HG03103 (cell line): ENCODE data around the gene THBS2.
"Not testable (repeated sequence)": the region's sequence is repeated elsewhere in the genome, so short reads cannot be mapped to it uniquely, and the experiment has no call there.

ENCODE experiments used
- ATAC-seq: cut with Tn5 transposase; IDR thresholded peaks from one replicate; pipeline ENCODE4 v1.9.1; 2021; ENCODE audit warnings: low read depth; ENCODE audit not compliant: unreplicated experiment

THBS2 gene

DNA sequence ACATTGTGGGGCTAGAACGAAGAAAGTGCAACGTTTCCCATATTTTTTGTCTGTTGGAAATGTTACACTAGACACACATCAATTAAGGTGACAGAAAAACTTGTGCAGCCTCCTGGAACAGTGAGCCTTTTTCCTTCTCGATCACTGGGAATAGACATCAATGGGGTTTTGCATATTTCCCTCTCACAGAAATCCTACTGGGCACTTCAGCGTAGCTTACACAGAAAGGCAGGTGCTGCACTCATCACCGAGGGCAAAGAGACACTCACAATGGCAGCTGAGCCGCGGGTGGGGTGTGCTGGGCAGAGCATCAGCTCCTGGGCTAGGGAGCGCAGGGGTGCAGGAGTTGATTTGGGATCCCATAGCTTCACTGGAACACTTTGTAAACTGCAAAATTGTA, 64.5 kb downstream of the THBS2 start:
- no peak for ATAC-seq

DNA sequence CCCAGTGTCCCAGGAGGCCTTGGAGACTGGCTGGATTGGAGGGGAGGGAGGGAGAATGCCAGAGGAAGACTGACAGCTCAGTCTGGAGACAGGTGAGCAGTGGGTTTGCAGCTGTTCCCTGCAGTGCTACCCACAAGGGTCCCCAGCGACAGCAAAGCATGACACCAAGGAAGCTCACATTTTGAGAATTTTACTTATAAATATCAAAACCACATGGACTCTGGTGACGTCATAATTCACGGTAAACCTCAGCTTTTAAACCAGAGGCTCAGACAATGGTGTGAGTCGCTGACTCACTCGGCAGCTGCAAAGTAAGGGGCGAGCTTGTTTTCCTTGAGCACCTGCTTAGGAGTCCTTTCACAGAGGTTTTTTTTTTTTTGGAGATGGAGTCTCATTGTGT, 65.2 kb downstream of the THBS2 start:
- ATAC-seq: no peak

DNA sequence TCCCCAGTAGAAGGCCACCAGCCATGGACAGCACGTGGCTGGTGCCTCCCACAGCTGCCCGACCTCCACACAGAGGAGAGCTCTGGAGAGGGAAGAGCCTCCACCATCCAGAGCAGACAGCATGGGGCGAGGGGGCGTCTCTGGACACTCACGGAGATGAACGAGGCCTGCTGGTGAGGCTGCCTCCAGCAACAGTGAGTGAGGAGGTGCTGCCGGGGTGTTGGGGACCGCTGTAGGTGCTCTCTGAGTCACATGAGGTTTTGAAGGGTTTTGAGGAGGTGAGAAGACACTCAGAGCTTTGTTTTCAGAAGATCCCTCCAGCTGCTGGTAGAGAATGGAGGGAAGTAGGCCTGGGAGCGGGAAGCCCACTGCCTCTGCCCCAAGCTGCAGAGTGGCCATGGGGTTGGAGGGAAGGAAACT, 65.6 kb downstream of the THBS2 start:
- ATAC-seq: no peak

DNA sequence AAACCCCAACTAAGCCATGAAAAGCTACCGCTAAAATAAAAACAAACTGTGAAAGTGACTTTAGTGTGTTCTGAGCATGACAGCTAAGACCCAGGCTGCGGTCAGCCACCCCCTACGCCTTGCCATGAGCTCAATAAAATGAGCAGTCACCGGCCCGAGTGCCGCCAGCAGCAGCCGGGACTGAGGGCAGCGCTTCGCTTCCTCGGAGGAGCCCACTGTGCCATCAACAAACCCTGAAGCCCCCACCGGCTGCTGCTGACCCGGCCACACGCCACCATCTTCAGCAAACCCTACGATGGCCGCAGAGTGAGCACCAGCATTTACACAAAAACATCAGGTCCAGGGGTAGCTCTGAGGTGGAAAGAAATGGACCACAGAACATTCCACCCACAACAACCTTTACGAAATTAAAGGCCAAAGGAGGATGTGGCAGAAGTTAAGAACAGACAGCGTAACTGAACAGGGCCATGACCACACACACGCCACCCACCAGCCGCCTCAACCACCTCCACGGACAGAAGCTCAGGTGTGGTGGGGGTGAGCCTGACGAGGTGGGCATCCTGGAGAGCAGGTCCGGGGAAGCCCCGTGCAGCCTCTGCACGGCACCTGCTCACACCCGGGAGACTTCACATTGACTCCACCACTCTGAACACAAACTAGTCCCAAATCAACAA, 67.0 kb downstream of the THBS2 start:
- ATAC-seq: no peak

DNA sequence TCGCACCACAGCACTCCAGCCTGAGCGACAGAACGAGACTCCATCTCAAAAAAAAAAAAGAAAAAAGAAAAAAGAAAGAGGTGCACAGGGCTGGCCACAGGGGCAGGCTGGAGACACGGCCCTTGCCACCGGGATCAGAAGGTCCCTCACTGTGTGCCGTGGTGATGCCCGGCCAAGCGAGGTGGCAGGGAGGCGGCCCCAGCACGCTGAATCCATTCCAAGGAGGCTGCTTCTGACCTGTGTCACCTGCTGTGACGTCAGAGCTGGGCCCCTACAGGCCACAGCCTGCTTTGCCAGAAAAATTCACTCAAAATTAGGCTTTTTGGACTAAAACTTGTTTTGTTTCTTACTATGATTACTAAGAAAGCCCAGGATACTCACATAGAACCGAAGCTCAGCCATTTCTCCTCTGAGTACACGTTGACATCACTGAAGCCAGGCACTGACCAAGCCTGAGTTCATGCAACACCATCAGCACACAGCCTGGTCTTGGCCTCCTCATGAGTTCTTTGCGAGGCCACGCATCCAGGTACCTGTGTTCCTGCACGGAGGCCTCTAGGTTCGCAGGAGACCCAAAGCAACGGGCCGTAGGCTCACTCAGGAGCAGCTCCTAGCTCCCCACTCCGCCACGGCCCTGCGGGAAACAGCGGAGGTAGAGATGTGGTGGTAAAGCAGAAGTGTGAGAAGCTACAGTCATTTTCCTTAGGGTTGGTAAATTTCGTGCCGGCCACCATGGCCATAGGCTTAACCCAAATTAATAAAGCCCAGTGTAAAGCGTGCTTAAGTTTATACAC, 67.8 kb downstream of the THBS2 start:
- no peak for ATAC-seq

DNA sequence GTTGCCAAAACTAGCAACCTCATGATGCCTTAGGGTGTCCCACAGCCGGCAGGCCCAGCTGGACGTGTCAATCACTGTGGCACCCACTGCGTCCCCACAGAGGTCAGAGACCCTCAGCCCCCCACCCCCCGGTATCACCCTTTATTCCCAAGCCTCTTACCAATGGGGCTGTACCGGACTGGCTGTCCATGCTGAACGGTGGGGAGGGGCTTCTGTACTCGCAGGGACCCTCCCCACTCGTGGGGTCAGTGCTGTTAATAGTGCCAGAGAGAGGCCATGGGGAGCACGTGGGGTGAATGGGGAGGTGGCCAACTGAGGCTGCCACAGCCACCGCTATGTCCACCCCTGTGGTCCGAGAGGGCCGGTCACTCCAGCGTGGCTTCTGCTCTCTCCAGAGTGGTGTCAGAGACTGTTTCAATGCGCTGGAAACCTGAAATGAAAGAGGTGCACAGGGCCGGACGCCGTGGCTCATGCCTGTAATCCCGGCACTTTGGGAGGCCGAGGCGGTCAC, 68.6 kb downstream of the THBS2 start:
- ATAC-seq: no peak

DNA sequence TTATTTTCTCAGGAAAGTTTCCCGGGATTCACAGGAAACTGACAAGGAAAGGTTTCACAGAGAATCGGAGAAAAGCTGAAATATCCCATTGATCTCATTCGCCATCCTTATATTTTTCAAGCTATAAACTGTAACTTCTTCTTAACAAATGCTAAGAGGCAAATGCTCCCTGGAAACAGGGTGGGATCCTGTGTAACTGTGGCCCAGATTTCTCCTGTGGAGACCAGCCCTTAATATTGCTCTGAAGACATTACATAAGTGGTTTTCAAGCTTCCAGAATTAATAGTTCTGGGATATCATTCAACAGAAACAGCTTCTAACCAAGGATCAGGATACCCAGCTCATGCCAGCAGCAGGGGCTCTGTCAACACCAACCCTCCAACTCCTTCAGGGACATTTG, 69.2 kb downstream of the THBS2 start:
- no peak for ATAC-seq

DNA sequence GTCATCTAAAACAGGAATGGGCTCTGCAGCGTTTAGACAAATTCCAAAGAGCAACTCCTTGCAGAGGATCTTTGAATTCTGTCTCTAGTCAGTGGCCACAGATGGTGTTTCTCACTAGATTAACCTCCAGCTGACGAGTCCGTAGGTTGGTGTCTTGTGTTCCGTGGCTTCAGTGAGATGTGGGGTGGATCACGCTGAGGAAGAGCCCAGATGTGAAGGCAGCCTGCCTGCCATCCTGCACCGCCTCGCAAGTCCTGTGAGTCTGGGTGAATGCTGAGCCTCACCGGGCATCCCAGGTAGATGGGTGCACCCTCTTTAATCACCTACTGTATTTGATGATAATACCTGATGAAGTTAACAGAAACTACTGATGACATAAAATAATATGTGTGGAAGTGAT, 70.4 kb downstream of the THBS2 start:
- no peak for ATAC-seq

DNA sequence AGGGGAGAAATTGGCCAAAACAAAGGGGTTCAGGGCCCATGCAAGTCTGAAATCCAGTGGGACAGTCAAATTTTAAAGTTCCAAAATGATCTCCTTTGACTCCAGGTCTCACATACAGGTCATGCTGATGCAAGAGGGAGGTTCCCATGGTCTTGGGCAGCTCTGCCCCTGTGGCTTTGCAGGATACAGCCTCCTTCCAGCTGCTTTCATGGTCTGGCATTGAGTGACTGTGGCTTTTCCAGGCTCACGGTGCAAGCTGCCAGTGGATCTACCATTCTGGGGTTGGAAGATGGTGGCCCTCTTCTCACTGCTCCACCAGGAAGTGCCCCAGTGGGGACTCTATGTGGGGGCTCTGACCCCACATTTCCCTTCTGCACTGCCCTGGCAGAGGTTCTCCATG, 73.8 kb downstream of the THBS2 start:
- not testable (repeated sequence) for ATAC-seq

DNA sequence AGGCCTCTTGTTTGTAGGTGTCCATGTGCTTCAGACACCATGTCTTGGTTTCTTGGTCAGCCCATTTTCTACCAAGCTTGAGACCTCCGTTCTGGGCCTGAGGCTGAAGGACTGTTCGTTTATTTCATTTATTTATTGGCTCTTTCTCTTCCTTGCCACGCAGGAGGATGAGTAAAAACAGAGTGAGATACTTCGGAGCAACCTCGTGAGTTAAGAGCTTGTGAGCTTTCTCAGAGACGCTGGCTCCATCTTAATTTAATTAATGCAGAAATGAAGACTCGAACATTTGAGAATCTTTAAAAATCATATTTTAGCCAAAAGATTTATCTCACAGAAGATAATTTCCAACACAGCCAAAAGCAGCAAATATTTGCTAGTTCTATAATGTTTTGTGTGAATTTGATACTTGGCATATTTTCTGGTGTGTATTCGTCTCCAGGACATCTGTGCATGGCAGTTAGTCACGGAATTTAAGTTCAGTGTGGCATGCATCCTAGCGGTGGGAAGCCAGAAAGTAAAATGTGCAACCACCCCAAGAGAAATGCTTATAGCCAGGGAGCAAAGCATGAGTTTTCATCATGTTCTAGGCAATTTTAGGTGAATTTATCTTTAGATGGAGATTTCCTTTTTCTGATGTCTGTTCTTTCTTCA, 76.0 kb downstream of the THBS2 start:
- ATAC-seq: no peak

DNA sequence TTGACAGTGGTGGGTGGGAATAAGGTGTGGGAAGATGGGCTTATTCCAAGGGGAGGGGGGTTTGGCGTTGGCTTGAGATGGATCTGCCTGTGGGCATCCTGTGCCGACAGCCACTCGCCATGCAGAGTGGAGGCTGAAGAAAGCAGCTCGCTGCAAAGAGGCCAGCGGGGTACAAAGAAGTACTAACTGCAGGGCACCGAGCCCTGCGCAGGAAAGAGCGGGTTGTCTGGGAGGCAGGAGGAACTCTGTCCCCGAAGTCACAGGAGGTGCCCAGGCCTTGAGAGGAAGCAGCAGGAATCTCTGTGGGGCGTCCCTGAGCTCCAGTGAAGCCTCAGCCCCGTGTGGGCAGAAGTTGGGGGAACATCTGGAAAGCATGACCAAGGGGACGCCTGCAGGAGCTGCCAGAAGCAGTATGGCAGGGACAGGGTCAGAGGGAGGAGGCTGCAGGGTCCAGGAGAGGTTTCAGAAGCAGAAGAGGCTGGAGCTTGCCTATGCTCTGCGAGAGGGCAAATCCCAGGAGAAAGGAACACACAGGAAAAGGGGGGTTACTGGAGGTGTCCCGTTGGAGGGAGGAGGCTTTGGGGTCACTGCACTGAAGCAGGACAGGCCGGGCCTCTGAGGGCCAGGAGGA, 77.2 kb downstream of the THBS2 start:
- ATAC-seq: no peak

DNA sequence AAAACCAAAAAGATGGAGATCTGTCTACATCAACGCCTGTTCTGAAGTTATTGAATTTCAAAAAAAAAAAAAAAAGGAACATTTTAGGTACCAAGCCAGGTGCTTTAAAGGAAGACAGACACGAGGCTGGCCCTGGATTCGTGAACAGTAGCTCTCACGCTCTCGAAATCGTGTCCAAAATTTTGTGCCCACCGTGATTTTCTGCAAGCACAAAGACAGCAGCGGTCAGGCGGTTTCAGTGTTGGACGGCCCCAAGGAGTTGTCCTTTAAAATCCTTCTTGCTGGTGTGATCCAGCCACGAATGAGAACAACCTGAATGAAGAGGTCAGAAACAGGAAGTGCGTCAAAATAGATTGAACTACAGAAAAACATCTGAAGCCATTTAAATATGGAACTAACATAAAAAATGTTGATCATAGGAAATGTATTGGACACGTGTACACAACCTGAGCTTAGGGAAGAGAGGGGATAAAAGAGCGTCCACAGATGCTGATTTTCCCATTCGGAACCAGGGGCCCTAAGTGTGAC, 78.2 kb downstream of the THBS2 start:
- ATAC-seq: no peak

DNA sequence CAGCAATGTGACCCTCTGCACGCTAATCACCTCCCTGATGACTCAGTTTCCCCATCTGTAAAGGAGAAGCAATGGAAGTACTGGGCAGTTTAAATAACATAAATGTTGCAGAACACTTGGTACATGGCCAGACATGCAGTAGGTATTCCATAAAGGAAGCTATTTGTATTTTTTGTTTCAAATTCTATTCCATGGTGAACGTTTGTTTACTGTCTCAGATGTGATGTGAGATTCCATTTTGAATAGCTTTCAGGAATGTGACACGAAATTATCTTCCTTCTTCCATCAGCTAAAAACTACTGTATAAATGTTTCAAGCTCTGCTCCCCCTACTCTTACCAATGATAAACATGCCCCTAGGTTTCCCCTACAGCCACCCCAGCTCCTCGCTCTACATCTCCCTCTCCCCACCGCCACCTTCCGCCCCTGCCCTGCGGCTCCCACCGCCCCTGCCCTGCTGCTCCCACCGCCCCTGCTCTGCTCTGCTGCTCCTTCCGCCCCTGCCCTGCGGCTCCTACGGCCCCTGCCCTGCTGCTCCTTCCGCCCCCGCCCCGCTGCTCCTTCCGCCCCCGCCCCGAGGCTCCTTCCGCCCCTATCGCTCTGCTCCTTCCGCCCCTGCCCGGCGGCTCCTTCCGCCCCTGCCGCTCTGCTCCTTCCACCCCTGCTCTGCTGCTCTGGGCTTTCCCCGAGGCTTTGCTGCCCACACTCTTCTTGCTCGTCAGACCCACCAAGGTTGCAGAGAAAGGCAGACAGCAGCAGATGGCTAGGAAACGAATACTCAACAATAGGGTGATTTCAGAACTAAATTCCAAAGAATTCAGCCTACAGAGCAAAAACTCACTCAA, 78.9 kb downstream of the THBS2 start:
- ATAC-seq: no peak

DNA sequence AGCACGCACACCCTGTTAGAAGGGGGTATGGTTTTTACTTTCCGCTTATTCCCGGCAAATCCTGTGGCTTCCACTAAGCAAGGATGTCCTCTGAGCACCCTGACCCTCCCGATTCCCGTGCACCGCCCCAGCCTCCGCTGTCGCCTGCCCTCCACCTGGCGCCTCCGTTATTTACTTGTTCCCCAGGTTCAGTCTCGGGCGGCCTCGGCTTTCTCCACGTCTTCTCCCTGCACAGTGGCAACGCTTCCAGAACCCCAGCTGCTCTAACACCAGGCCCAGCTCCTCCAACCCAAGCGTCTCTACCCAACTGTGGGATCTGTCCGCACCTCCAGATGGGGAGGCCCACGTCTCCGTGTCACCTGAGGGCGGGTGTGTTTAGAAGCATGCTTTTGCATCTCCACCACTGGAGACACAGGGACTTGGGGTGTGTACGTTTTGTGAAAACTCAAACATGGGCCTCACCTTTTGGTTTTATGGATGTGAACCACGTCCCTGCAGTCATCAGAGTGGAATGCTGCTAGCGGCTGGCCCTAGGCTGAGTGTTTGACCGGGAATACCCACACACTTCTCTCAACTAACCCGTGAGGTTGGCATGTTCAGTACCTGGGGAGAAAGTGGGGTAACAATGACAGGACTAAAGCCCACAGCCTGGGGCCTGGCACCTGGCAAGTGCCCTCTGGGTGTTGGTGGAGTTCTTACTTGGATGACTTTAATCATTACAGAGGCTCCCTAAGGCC, 79.9 kb downstream of the THBS2 start:
- no peak for ATAC-seq

DNA sequence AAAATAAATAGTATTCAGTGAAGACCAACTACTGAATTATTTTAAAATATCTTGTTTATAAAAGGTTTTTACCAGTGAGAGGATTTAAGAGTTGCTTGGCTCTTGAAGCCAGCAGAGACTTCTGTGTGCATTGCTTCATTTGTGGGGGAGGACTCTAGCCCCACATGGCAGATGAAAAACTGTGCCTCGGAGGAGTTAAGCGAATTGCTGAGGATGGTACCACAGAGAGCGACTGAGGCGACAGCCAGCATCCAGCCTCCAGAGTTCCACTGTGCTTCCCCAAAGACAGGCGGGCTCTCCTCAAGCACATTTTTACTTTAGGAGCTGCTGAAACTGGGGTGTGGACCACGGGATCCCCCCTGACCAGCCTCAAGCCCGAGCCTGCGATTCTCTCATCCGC, 80.7 kb downstream of the THBS2 start:
- no peak for ATAC-seq

DNA sequence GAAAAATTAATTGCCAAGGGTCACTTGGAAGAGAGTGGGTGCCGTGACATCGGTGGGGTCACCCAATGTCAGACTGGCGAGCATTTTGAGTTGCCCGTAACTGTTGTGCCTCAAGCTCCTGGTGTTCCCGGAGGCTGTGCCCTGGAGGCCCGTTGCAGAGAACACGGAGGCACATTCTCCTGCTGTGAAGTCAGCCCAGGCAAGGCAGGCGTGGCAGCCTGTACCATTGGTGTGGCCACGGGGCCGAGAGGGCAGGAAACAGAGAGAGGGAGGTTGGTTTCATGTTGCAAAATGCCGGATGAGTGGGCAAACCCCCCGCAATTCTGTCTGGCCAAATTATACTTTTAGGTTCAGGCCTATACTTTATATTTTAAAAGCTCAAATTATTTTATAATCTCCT, 81.2 kb downstream of the THBS2 start:
- ATAC-seq: no peak

DNA sequence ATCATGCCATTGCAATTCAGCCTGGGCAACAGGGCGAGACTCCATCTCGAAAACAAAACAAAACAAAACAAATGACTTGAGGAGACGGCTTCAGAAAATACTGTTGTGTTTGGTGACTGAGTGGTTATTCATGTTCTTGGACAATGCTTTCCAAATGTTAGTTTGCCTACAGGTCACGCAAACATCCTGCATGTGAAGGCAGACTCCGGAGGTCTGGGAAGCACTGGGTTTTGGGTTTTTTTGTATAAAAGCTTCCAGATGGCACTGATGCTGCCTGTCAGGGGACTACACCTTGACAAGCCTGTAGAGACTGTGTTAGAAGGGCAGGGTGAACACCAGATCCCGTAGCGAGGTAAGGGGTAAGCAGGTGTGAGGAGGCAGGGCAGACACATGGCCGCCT, 81.7 kb downstream of the THBS2 start:
- no peak for ATAC-seq

DNA sequence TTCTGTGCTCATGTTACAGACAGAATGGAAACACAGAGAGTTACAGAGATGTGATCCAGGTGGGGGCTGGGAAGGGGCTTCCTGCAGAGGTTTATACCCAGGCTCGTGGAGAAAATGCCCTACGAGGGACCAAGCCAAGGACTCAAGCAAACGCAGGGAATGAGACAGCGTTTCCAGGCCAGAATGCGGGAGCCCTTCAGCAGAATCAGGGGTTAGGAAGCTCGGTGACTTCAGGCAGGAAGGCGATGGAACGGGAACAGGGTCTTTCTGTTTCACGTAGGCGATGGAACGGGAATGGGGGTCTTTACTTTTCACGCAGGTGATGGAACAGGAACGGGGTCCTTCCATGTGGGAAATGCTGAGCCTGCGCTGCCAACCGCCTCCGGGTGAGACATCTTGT, 82.6 kb downstream of the THBS2 start:
- ATAC-seq: no peak

DNA sequence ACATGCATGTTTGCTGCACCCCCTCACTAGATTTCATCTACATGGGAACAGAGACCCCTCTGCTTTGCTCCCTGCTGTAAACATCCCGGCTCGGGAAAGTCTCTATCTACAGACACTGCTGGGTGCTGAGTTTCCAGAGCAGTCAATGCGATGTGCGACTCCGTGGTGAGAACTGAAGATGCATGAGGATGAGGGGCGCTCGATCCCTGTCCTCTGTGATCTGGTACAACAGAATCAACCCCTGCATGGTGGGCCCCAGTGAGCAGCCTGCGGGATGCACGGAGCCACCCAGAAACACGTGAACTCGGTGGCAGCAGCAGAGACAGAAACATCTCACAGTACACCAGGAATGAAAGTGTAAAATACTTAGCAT, 83.1 kb downstream of the THBS2 start:
- no peak for ATAC-seq
